GM19463 (cell line): Measurements from ENCODE around the gene NFKB2.

Source experiments
- ATAC-seq: cut with Tn5 transposase; IDR thresholded peaks from one replicate; pipeline ENCODE4 v1.9.1; 2021; ENCODE audit warnings: mild to moderate bottlenecking, moderate library complexity; ENCODE audit not compliant: unreplicated experiment

Gene NFKB2

DNA sequence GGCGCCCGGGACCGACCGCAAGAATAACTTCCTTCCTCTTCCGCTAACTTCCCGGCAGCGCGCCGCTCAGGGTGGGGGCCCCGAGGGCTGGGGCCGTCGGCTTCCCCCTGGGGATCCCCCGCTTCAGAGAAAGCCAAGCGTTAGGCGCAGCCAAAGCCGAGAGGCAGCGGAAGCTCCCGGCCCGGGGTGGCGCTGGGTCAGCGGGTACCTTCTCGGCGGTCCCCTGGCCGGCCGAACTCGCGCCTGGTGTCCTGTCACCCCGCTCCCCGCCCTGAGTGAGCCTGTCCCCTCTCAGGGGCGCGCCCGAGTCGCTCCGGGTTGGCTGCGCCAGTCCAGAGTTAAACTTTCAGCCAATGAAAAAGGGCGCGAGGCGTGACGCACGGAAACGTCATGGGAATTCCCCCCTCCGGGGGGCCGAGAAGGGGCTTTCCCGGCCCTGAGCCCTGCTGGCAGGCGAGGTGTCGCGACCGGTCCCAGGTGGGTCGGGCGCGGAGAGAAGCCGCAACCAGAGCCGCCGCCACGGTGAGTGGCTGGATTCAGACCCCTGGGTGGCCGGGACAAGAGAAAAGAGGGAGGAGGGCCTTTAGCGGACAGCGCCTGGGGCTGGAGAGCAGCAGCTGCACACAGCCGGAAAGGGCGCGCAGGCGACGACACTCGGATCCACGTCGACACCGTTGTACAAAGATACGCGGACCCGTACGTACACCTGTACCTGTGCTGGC is 1.3 kb upstream of the NFKB2 start:
- ATAC-seq = peak; percentile 83

GRCh38 chr10:102394801-102395399 is 605 bp upstream of the NFKB2 start:
- ATAC-seq = peak; percentile 2

DNA sequence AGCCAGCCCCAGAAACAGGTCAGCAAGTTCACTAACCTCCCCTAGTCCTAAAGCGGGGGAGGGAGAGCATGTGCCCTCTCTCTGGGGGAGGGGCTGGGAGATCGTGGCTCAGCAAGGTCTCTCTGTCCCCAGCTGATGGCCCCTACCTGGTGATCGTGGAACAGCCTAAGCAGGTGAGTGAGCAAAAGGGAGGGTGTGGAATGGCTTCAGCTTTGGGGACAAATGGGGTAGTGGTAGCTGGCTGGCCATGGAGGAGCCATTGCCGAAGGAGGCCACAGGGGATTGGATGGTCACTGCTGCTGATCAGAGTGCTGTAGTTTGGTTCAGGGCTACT is 779 bp downstream of the NFKB2 start:
- no peak for ATAC-seq

- no peak for ATAC-seq
These were observed 1.2 kb downstream of the NFKB2 start for GRCh38 chr10:102396730-102397151.

DNA sequence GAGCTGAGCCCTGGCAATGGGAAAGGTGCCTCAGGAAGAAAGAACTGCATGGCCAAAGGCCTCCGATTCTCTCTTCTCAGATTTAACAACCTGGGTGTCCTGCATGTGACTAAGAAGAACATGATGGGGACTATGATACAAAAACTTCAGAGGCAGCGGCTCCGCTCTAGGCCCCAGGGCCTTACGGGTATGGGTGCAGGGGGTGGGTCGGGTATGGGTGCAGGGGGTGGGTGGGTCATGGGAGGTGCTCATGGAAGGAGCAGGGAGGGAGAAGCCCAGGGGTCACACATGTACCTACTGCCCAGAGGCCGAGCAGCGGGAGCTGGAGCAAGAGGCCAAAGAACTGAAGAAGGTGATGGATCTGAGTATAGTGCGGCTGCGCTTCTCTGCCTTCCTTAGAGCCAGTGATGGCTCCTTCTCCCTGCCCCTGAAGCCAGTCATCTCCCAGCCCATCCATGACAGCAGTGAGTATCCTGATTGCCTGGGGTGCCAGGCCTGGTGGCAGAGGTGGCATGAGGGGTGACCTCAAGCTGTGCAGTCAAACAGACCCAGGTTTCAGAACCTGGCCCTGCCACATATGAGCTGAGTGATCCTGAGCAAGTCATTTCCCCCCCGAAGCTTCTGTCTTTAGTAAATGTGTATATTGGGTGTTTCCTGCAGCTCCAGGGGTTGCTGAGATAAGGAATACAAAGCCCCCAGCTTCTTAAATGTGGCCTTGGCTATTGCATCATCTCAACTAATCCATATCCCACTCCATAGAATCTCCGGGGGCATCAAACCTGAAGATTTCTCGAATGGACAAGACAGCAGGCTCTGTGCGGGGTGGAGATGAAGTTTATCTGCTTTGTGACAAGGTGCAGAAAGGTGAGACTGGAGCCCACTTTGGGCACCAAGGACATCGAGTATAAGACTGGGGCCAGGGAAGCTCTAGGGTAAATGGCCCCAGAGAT is 2.0 kb downstream of the NFKB2 start:
- no peak for ATAC-seq

DNA sequence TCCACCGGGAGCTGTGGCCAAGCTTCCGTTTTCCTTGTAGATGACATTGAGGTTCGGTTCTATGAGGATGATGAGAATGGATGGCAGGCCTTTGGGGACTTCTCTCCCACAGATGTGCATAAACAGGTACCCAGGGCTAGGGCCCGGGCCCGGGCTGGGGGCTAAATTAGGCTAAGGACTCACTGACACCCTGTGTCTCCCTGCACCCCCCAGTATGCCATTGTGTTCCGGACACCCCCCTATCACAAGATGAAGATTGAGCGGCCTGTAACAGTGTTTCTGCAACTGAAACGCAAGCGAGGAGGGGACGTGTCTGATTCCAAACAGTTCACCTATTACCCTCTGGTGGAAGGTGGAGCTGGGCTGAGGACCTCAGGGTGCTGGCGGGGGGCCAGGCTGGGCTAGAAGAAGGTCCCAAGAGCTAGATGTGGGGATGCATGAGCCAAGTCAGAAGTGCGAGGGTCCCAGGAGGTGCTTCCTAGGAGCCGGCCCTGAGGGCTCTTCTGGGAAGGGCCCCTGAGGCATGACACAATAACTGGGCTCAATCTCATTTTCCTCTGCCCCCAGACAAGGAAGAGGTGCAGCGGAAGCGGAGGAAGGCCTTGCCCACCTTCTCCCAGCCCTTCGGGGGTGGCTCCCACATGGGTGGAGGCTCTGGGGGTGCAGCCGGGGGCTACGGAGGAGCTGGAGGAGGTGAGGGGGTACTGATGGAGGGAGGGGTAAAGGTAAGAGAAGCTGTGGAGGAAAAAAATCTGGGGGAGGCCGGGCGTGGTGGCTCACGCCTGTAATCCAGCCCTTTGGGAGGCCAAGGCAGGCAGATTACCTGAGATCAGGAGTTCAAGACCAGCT is 2.9 kb downstream of the NFKB2 start:
- no peak for ATAC-seq

DNA sequence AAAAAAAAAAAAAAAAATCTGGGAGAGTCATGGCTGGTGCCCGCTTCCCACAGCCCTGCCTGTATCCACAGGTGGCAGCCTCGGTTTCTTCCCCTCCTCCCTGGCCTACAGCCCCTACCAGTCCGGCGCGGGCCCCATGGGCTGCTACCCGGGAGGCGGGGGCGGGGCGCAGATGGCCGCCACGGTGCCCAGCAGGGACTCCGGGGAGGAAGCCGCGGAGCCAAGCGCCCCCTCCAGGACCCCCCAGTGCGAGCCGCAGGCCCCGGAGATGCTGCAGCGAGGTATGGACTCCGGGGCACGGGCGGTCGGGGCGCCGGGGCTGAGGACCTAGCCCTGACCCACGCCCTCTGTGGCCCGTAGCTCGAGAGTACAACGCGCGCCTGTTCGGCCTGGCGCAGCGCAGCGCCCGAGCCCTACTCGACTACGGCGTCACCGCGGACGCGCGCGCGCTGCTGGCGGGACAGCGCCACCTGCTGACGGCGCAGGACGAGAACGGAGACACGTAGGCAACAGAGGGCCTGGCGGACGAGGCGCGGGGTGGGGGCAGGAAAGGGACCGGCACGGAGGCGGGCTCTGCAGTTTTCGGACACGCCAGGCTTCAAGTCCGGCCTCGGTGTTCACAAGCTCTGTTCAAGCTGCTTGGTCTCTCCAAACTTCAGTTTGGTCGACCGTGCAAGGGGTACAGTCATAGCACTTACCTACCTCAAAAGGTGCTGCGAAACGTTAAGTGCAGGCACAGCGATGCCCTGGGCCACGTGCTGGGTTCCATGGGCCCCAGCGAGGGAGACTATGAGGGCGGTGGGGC is 3.9 kb downstream of the NFKB2 start:
- ATAC-seq = peak; percentile 43

GRCh38 chr10:102400076-102400475 is 4.6 kb downstream of the NFKB2 start:
- ATAC-seq = no peak

- ATAC-seq = no peak
These were observed 5.3 kb downstream of the NFKB2 start for GRCh38 chr10:102400598-102401341.

DNA sequence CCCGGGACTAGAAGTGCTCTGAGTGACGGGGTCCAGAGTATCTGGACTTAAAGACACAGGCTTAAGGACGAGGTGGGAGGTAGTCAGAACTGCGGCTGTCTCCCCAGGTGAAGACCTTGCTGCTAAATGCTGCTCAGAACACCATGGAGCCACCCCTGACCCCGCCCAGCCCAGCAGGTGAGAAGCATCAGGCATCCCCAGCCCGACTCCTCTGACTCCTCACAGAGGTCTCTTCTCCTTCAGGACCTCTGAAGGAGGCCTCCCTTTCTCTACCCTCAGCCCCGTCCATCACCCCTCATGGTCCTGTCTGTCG is 5.8 kb downstream of the NFKB2 start:
- no peak for ATAC-seq

DNA sequence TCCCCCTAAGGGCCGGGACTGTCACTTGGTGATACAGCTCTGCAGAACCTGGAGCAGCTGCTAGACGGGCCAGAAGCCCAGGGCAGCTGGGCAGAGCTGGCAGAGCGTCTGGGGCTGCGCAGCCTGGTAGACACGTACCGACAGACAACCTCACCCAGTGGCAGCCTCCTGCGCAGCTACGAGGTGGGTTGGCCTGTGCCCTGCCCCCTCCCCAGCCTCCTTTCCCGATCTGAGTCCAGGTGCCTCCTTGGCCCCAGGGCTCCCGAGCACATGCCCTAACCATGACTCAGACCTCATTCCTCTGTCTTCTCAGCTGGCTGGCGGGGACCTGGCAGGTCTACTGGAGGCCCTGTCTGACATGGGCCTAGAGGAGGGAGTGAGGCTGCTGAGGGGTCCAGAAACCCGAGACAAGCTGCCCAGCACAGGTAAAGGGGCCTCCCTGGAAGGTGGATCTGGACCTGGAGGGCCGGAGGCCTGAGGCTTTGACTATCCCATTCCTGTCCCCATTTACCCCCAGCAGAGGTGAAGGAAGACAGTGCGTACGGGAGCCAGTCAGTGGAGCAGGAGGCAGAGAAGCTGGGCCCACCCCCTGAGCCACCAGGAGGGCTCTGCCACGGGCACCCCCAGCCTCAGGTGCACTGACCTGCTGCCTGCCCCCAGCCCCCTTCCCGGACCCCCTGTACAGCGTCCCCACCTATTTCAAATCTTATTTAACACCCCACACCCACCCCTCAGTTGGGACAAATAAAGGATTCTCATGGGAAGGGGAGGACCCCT is 6.4 kb downstream of the NFKB2 start:
- ATAC-seq = no peak

GRCh38 chr10:102402512-102402896 is 7.0 kb downstream of the NFKB2 start:
- no peak for ATAC-seq

GRCh38 chr10:102403115-102403514 is 7.6 kb downstream of the NFKB2 start:
- ATAC-seq = no peak

GRCh38 chr10:102404361-102405107 is 9.0 kb downstream of the NFKB2 start:
- no peak for ATAC-seq

- no peak for ATAC-seq
These were observed 9.6 kb downstream of the NFKB2 start for GRCh38 chr10:102405108-102405571.

GRCh38 chr10:102405632-102406031 is 10.1 kb downstream of the NFKB2 start:
- ATAC-seq = no peak

GRCh38 chr10:102406815-102407214 is 11.3 kb downstream of the NFKB2 start:
- ATAC-seq = no peak
